Panc1 (cell line): ENCODE measurements around the gene MAST3. TPM values are rescaled to one million over a fixed set of nuclear protein-coding genes. Genes with fewer than 3 reads are reported as not detected.

Experiments
- ATAC-seq: fragments of 200-7000 bp; cut with Tn5 transposase; 2 replicates; pipeline ENCODE4 v1.9.1; 2020; ENCODE audit warnings: mild to moderate bottlenecking, moderate library complexity
- BruUV-seq: library from RNA; stranded (reverse); fragments of 400-500 nt; replicated peaks from 2 replicates; lab custom pipeline; 2021; lab: Mats Ljungman, UMichigan
- CTCF ChIA-PET: fragments of 300-600 bp; sonication (Branson Sonifier 250); formaldehyde crosslinking; loops from one replicate; lab custom pipeline; 2022; ENCODE audit warnings: antibody characterized with exemption; lab: Charles Lee
- POLR2A ChIA-PET: fragments of 300-600 bp; sonication (Branson Sonifier 250); formaldehyde crosslinking; loops from one replicate; lab custom pipeline; 2022; ENCODE audit warnings: antibody characterized with exemption; lab: Charles Lee
- DNase-seq: peaks from one replicate; pipeline ENCODE4 v3.0.0-alpha.2; 2010; ENCODE audit warnings: low read depth, low spot score
- H3K27ac ChIP-seq: 2 replicates; pipeline ENCODE4 v1.5.1; 2011; ENCODE audit warnings: mild to moderate bottlenecking, low read length, inconsistent platforms
- H3K27me3 ChIP-seq: fragments of 200-500 bp; sonication (Bioruptor generic); 2 replicates; pipeline ENCODE4 v1.6.0; 2014; ENCODE audit warnings: low read length, inconsistent platforms; ENCODE audit not compliant: control insufficient read depth, insufficient read depth
- H3K36me3 ChIP-seq: fragments of 200-500 bp; sonication (Bioruptor generic); 2 replicates; pipeline ENCODE4 v1.5.1; 2014; ENCODE audit warnings: inconsistent platforms, mild to moderate bottlenecking, low read length, moderate library complexity; ENCODE audit not compliant: control insufficient read depth, insufficient read depth
- H3K4me1 ChIP-seq: 2 replicates; pipeline ENCODE4 v1.5.1; 2011; ENCODE audit warnings: inconsistent platforms, mild to moderate bottlenecking, low read length, moderate library complexity; ENCODE audit not compliant: control insufficient read depth, insufficient read depth
- H3K4me3 ChIP-seq, 2 experiments: 2 replicates each; pipeline ENCODE4 v1.5.1; 2011 to 2012; ENCODE audit warnings: low read depth in 2 of 2, low read length in 2 of 2, mild to moderate bottlenecking in 2 of 2, inconsistent platforms in 1 of 2, moderate library complexity in 1 of 2
- H3K9me3 ChIP-seq: fragments of 200-500 bp; sonication (Bioruptor generic); 2 replicates; pipeline ENCODE4 v1.5.1; 2014; ENCODE audit warnings: low read depth, mild to moderate bottlenecking, inconsistent platforms, low read length, moderate library complexity; ENCODE audit not compliant: control insufficient read depth, insufficient read depth
- CTCF ChIP-seq: fragments of 450-650 bp; IDR thresholded peaks from 2 replicates; pipeline ENCODE4 v1.5.1; 2017; ENCODE audit warnings: mild to moderate bottlenecking
- POLR2AphosphoS5 ChIP-seq: IDR thresholded peaks from 2 replicates; pipeline ENCODE4 v1.6.1; 2012; ENCODE audit warnings: mild to moderate bottlenecking, low read depth, low read length, moderate library complexity
- REST ChIP-seq, 2 experiments: IDR thresholded peaks; 2 replicates each; pipeline ENCODE4 v1.6.1; 2011 to 2012; ENCODE audit warnings: low read depth in 2 of 2, control low read depth in 1 of 2, low read length in 1 of 2, mild to moderate bottlenecking in 1 of 2, moderate library complexity in 1 of 2; ENCODE audit not compliant: insufficient read depth in 1 of 2
- SIN3A ChIP-seq: IDR thresholded peaks from 2 replicates; pipeline ENCODE4 v1.6.1; 2012; ENCODE audit warnings: low read depth, mild to moderate bottlenecking, low read length, moderate library complexity, borderline replicate concordance; ENCODE audit not compliant: insufficient read depth
- TCF7L2 ChIP-seq: IDR thresholded peaks from 2 replicates; pipeline ENCODE4 v1.6.1; 2011; ENCODE audit warnings: mild to moderate bottlenecking, low read depth, low read length, inconsistent platforms
- in situ Hi-C: cut with HindIII; loops from 2 replicates; pipeline ENCODE4 v1.10.0; 2016; ENCODE audit warnings: low sequenced_read_pairs, low pct_unique_long_range_greater_than_20kb
- intact Hi-C: fragments of 100-400 bp; cut with micrococcal nuclease; formaldehyde crosslinking; loops from one replicate; pipeline ENCODE4 v1.10.0; 2022; ENCODE audit not compliant: unreplicated experiment
- total RNA-seq: library from RNA; stranded (reverse); gene quantifications from one replicate; pipeline ENCODE4 v1.2.1, GENCODE V29; 2021; ENCODE audit not compliant: unreplicated experiment

The MAST3 gene
- total RNA-seq, 1 experiment from 2014 or later: 13.1 TPM

- BruUV-seq: no TSS peak
- in situ Hi-C loops (no loop called here), intact Hi-C loops (no loop called here)
- ATAC-seq (no peak), DNase-seq (no peak)
- H3K27me3 ChIP-seq: no peaks in the 10 kb centered on the region
- no peaks in the 10 kb centered on the region for H3K4me1 ChIP-seq
- no peaks in the 10 kb centered on the region for H3K9me3 ChIP-seq
- H3K36me3 ChIP-seq: no peaks in the 10 kb centered on the region
- TF ChIP-seq CTCF (no peak), SIN3A (no peak), POLR2AphosphoS5 (no peak), REST (IDR thresholded peaks at IDR 0.05; ENCODE audit: insufficient read depth in 1 of 2, low read depth in 2 of 2, low read length in 1 of 2) (no peak), TCF7L2 (no peak)
- CTCF ChIA-PET: no interaction called here
- H3K27ac ChIP-seq: no peak overlapping the region
- POLR2A ChIA-PET: no interaction called here
- H3K4me3 ChIP-seq: no peak overlapping the region
Observed at GRCh38 chr19:18089726-18090125, 7.9 kb upstream of the MAST3 start.

GRCh38 chr19:18090545-18091216 lies 6.9 kb upstream of the MAST3 start:
- in situ Hi-C loops (no loop called here), intact Hi-C loops (no loop called here)
- Histone ChIP-seq H3K4me1 (no peaks in the 10 kb centered on the region), H3K9me3 (no peaks in the 10 kb centered on the region), H3K4me3 (no peak overlapping the region), H3K27me3 (no peaks in the 10 kb centered on the region), H3K36me3 (no peaks in the 10 kb centered on the region), H3K27ac (no peak overlapping the region)
- BruUV-seq: no TSS peak
- ChIA-PET CTCF (no interaction called here), POLR2A (no interaction called here)
- no peak for TF ChIP-seq POLR2AphosphoS5
- TF ChIP-seq REST (IDR thresholded peaks at IDR 0.05; ENCODE audit: insufficient read depth in 1 of 2, low read depth in 2 of 2, low read length in 1 of 2): no peak
- no peak for TF ChIP-seq TCF7L2
- TF ChIP-seq CTCF: no peak
- TF ChIP-seq SIN3A: no peak
- peak; percentile 56; the same call in 1 of the 2 replicates for ATAC-seq
- DNase-seq: no peak
